BLaER1 treated with 17β-estradiol and CSF1 and Interleukin-3, amounts not matched to agents 10 nM and 100 nM (cell line): Measurements from ENCODE around the gene IFI27.
A peak's percentile ranks its signal among the peaks of the same experiment; 100 is the strongest.
"Not testable (repeated sequence)": the region's sequence is repeated elsewhere in the genome, so short reads cannot be mapped to it uniquely, and the experiment has no call there.

Experiments used
- H3K27ac ChIP-seq, 11 experiments: shearing (Covaris generic); formaldehyde crosslinking; 2 replicates each; pipeline ENCODE4 v1.8.1; 2022
- H3K27me3 ChIP-seq, 11 experiments: shearing (Covaris generic); formaldehyde crosslinking; 2 replicates each; pipeline ENCODE4 v1.8.1; 2022
- H3K36me3 ChIP-seq, 11 experiments: shearing (Covaris generic); formaldehyde crosslinking; 2 replicates each; pipeline ENCODE4 v1.8.1; 2022
- H3K4me1 ChIP-seq, 10 experiments: shearing (Covaris generic); formaldehyde crosslinking; 2 replicates each; pipeline ENCODE4 v1.8.1; 2022
- H3K4me2 ChIP-seq, 11 experiments: shearing (Covaris generic); formaldehyde crosslinking; 2 replicates each; pipeline ENCODE4 v1.8.1; 2022
- H3K4me3 ChIP-seq, 10 experiments: shearing (Covaris generic); formaldehyde crosslinking; 2 replicates each; pipeline ENCODE4 v1.8.1; 2022
- H3K9ac ChIP-seq, 11 experiments: shearing (Covaris generic); formaldehyde crosslinking; 2 replicates each; pipeline ENCODE4 v1.8.1; 2022
- H3K9me3 ChIP-seq, 11 experiments: shearing (Covaris generic); formaldehyde crosslinking; replicated peaks in 1 of 11; 2 replicates each; pipeline ENCODE4 v1.8.1; 2022
- H4K20me1 ChIP-seq, 11 experiments: shearing (Covaris generic); formaldehyde crosslinking; 2 replicates each; pipeline ENCODE4 v1.8.1; 2022
- Cebpa-rat ChIP-seq, 11 experiments: shearing (Covaris generic); IDR thresholded peaks; 2 replicates each; pipeline ENCODE4 v1.8.1; 2022

IFI27 gene

DNA sequence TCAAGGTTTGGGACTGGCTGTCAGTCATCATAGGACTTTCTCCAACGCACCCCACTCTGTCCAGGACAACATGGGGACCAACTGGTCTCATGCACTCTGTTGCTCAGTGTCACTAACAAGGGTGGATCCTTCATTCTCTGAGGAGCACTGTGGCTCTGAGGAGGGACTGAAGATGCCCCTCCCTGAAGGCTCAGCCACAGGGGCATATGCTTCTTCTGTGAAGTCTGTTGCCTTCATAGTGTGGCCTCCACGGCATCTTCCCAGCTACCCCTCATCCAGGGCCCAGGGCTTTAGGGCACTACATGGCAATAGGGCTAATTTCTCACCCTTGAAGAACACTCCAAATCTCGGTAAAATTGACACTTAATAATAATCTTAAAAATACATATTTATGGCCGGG lies 33.2 kb downstream of the IFI27 start:
- H3K27ac ChIP-seq = no peak overlapping the region
- H3K4me1 ChIP-seq = peaks cover 0 to 14% (median 5%) of the 10 kb centered on the region in 10 experiments; a peak in 12 of 20 replicates
- no peak for TF ChIP-seq Cebpa-rat (IDR thresholded peaks at IDR 0.05)
- H3K27me3 ChIP-seq = no peaks in the 10 kb centered on the region
- H3K9me3 ChIP-seq = no peaks in the 10 kb centered on the region
- H3K4me3 ChIP-seq = no peak overlapping the region
- no peak overlapping the region for H3K9ac ChIP-seq
- no peaks in the 10 kb centered on the region for H4K20me1 ChIP-seq
- no peaks in the 10 kb centered on the region for H3K36me3 ChIP-seq
- no peak overlapping the region for H3K4me2 ChIP-seq

DNA sequence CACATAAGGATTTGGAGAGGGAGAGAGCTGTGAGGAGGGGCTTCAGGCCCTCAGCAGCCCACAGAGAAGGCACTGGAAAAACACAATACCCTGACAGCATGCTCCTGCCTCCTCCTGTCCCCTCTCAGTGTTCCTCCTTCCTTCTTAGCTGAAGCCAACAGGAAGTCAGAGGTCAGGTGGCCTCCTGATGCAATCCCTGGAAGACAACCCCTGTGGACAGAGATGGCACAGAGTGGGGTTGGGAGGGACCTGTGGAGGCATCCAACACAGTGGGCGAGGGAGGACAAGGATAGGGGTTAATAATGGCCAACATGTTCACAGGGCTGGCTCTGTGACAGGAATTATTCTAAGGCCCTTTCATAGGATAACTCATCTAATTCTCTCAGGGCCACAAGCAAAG lies 34.2 kb downstream of the IFI27 start:
- no peaks in the 10 kb centered on the region for H4K20me1 ChIP-seq
- peak overlapping the region in 5 of 11 experiments; percentile 36 to 82 (median 49); a peak in 10 of 22 replicates for H3K4me2 ChIP-seq
- no peak for TF ChIP-seq Cebpa-rat (IDR thresholded peaks at IDR 0.05)
- peak overlapping the region in 2 of 11 experiments; percentile 26 to 46; a peak in 3 of 22 replicates for H3K27ac ChIP-seq
- no peak overlapping the region for H3K9ac ChIP-seq
- H3K9me3 ChIP-seq = no peaks in the 10 kb centered on the region
- H3K27me3 ChIP-seq = no peaks in the 10 kb centered on the region
- no peaks in the 10 kb centered on the region for H3K36me3 ChIP-seq
- no peak overlapping the region for H3K4me3 ChIP-seq
- H3K4me1 ChIP-seq = peaks cover 0 to 14% (median 5%) of the 10 kb centered on the region in 10 experiments; a peak in 12 of 20 replicates

DNA sequence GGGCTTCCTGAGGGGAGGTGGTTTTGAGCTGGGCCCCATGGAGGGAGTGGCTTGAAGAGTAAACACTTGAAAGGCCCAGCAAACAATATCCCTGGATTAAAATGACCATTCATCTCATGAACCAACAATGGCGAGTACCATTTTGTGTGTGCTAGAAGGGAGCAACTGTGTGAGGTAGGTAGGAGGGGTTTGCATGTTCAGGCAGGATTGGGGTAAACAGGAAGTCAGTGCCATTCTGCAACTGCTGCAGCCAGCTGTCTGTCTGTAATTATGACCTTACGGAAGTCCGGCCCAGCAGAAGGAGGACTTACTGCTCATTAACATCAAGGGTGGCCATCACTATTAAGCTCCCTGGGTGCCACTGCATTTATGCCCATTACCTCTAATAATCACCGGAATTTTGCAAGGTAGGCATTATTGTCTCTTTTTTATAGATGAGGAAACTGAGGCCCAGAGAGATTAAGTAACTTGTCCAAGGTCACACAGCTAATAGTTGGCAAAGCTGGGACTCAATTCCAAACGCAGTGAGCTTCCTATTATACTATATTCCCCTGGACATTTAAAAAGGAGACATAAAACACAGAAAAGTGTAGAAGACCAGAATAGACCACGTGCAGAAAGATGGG lies 35.5 kb downstream of the IFI27 start:
- Histone ChIP-seq H3K4me2 (peak overlapping the region in 2 of 11 experiments; percentile 3 to 23; a peak in 2 of 22 replicates), H3K9ac (no peak overlapping the region), H3K4me1 (peaks cover 0 to 14% (median 5%) of the 10 kb centered on the region in 10 experiments; a peak in 12 of 20 replicates), H3K4me3 (no peak overlapping the region), H3K36me3 (no peaks in the 10 kb centered on the region), H3K27ac (no peak overlapping the region), H3K27me3 (no peaks in the 10 kb centered on the region), H3K9me3 (no peaks in the 10 kb centered on the region), H4K20me1 (no peaks in the 10 kb centered on the region)
- TF ChIP-seq Cebpa-rat (IDR thresholded peaks at IDR 0.05) = no peak

DNA sequence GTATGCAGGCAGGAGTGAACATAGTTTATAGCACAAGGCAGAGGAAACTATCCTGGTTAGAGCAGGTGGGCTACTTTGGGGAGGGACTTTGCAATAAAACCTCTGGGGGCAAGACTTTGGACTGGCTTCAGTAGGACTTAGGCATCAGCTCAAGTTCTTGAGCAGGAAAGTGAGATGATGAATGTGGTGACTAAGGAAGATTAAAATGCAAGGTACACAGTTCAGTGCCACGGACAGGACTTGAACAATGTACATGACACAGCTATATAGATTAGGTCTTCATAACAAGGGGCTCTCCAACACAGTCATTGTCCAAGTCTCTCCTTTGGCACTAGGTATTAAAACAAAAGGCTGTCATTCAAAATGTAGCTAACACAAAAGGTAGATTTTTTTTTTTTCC lies 42.1 kb downstream of the IFI27 start:
- H3K4me1 ChIP-seq = peaks cover 0 to under 1% (median 0%) of the 10 kb centered on the region in 10 experiments; a peak in 2 of 20 replicates
- no peaks in the 10 kb centered on the region for H3K27me3 ChIP-seq
- H4K20me1 ChIP-seq = no peaks in the 10 kb centered on the region
- TF ChIP-seq Cebpa-rat (IDR thresholded peaks at IDR 0.05) = no peak
- H3K9me3 ChIP-seq = peaks cover 7 to 17% (median 15%) of the 10 kb centered on the region in 11 experiments; a peak in 20 of 22 replicates
- H3K27ac ChIP-seq = no peak overlapping the region
- no peak overlapping the region for H3K4me2 ChIP-seq
- H3K4me3 ChIP-seq = no peak overlapping the region
- no peaks in the 10 kb centered on the region for H3K36me3 ChIP-seq
- no peak overlapping the region for H3K9ac ChIP-seq

DNA sequence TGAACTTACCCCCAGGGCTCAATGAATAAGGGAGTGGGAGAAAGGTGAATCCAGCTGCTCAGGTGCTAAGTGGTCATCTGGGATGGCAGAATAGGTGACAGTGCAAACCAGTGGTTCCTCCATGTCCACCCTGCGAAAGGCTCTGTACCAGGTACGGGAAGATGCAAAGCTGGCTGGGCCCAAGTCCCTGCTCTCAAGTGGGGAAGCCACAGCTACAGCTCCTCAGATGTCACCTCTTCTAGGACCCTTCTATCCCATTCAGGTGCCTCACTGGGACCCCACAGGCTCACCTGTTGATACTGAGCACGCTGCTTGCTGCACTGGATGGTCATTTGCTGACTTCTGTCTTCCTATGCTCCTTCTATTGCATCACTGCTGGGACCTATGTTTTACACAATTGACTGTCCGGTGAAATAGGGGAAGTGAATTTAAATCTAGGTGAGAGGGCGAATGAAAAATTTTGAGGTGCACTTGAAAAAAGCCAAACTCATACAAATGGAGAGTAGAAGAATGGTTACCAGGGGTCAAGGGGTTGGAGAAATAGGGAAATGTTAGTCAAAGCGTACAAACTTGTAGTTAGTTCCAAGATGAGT lies 43.3 kb downstream of the IFI27 start:
- H3K27ac ChIP-seq = no peak overlapping the region
- H3K9me3 ChIP-seq = peaks cover 7 to 17% (median 15%) of the 10 kb centered on the region in 11 experiments; a peak in 20 of 22 replicates
- H3K4me3 ChIP-seq = no peak overlapping the region
- H3K27me3 ChIP-seq = no peaks in the 10 kb centered on the region
- no peak for TF ChIP-seq Cebpa-rat (IDR thresholded peaks at IDR 0.05)
- no peak overlapping the region for H3K9ac ChIP-seq
- no peak overlapping the region for H3K4me2 ChIP-seq
- peaks cover 7 to 13% (median 11%) of the 10 kb centered on the region in 10 experiments; a peak in 19 of 20 replicates for H3K4me1 ChIP-seq
- H3K36me3 ChIP-seq = no peaks in the 10 kb centered on the region
- no peaks in the 10 kb centered on the region for H4K20me1 ChIP-seq

DNA sequence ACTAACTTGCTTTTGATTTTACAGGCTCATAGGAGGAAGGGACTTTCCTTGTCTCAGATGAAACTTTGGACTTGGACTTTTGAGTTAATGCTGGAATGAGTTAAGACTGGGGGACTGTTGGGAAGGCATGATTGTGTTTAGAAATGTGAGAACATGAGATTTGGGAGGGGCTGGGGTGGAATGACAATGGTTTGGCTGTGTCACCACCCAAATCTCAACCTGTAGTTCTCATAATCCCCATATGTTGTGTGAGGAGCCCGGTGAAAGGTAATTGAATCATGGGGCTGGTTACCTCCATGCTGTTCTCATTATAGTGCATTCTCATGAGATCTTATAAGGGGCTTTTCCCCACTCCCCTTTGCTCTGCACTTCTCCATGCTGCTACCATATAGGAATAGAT lies 45.6 kb downstream of the IFI27 start:
- H4K20me1 ChIP-seq, H3K9ac ChIP-seq, H3K4me2 ChIP-seq, H3K4me3 ChIP-seq, H3K27ac ChIP-seq, H3K27me3 ChIP-seq, H3K36me3 ChIP-seq: not testable (repeated sequence)
- Histone ChIP-seq H3K4me1 (peaks cover 15 to 22% (median 16%) of the 10 kb centered on the region in 10 experiments; a peak in 19 of 20 replicates), H3K9me3 (peaks cover 7 to 17% (median 15%) of the 10 kb centered on the region in 11 experiments; a peak in 20 of 22 replicates)

DNA sequence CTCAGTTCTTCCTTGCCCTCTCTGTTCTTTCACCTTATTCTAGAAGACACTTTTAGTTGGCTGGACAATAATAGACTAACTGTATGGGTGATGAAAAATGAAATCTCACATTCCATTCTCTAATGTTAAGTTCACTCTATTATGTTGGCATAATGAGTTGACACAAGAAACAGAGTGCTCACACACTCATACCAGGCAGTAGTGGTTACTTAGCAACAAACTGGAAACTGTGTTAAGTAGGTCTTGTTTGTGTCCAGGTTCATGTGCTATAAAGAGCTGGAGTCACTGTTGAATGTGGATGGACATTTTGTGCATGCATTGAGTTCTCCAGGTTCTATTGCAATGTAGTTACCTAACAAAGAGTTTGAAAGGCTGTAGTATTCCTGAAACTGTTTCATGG lies 46.7 kb downstream of the IFI27 start:
- Histone ChIP-seq H3K27me3 (no peaks in the 10 kb centered on the region), H3K27ac (no peak overlapping the region), H4K20me1 (no peaks in the 10 kb centered on the region), H3K4me2 (no peak overlapping the region), H3K36me3 (no peaks in the 10 kb centered on the region), H3K4me1 (peaks cover 23 to 32% (median 27%) of the 10 kb centered on the region in 10 experiments), H3K4me3 (no peak overlapping the region), H3K9ac (no peak overlapping the region), H3K9me3 (peaks cover 7 to 17% (median 15%) of the 10 kb centered on the region in 11 experiments; a peak in 20 of 22 replicates)
- TF ChIP-seq Cebpa-rat (IDR thresholded peaks at IDR 0.05) = no peak

DNA sequence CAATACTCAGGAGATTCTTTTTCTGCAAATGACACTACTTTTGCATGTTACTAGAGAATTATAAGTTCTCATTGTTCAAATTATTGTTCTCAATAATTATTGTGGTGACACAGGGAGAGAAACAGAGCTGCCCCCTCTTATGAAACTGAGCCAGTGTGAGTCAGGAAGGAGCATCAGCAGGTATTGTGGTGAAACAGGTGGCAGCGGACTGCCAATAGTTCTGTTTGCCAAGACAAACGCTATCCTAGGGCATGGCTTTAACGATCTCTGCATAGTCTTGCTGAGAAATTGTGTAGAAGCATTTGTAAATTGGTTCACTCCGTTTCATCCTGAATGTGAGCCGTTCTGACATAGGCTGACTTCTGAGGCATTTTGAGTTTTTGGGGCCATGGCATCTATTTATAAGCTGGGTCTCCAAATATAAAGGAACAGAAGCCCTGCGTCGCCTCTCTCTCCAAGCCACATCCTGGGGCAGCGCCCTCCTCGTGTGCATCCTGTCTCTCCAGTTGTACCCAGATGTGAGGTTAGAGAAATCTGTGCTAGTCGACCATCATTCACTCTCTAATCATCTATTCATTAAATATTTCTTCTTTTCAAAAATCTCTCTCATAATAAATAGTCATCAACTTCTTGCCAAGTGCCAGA lies 47.8 kb downstream of the IFI27 start:
- no peak for TF ChIP-seq Cebpa-rat (IDR thresholded peaks at IDR 0.05)
- Histone ChIP-seq H3K27me3 (no peaks in the 10 kb centered on the region), H3K27ac (no peak overlapping the region), H3K4me1 (peaks cover 26 to 41% (median 37%) of the 10 kb centered on the region in 10 experiments), H3K9ac (no peak overlapping the region), H4K20me1 (no peaks in the 10 kb centered on the region), H3K9me3 (peaks cover 7 to 17% (median 15%) of the 10 kb centered on the region in 11 experiments; a peak in 20 of 22 replicates), H3K4me3 (no peak overlapping the region), H3K4me2 (peak overlapping the region; percentile 52 to 75 (median 59)), H3K36me3 (no peaks in the 10 kb centered on the region)

DNA sequence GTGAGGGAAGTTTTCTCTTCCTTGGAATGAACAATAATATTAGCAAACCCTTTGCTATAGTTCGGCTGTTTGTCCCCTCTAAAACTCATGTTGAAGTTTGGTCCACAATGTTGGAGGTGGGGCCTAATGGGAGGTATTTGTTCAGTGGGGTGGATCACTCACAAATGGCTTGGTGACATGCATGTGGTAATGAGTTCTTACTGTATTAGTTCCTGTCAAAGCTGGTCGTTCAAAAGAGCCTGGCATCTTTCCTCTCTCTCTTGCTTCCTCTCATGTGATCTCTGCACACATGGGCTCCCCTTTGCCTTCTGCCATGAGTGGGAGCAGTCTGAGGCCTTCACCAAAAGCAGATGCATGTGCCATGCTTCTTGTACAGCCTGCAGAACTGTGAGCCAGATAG lies 50.5 kb downstream of the IFI27 start:
- Histone ChIP-seq H3K4me1 (peaks cover 34 to 55% (median 47%) of the 10 kb centered on the region in 10 experiments), H3K9me3 (peaks cover 0 to 3% (median 0%) of the 10 kb centered on the region in 11 experiments; a peak in 1 of 22 replicates), H3K4me2 (peak overlapping the region; percentile 3 to 81 (median 34); a peak in 13 of 22 replicates), H4K20me1 (no peaks in the 10 kb centered on the region), H3K27me3 (no peaks in the 10 kb centered on the region), H3K36me3 (no peaks in the 10 kb centered on the region), H3K9ac (no peak overlapping the region), H3K4me3 (no peak overlapping the region), H3K27ac (peak overlapping the region in 1 of 11 experiments; percentile 21; a peak in 1 of 22 replicates)
- TF ChIP-seq Cebpa-rat (IDR thresholded peaks at IDR 0.05) = no peak
